ENCODE data around the gene TMEM225B. TPM values are rescaled to one million over a fixed set of nuclear protein-coding genes. Genes with fewer than 3 reads are reported as not detected.

The TMEM225B gene
- total RNA-seq, 1 donor, result 0.43 TPM

DNA sequence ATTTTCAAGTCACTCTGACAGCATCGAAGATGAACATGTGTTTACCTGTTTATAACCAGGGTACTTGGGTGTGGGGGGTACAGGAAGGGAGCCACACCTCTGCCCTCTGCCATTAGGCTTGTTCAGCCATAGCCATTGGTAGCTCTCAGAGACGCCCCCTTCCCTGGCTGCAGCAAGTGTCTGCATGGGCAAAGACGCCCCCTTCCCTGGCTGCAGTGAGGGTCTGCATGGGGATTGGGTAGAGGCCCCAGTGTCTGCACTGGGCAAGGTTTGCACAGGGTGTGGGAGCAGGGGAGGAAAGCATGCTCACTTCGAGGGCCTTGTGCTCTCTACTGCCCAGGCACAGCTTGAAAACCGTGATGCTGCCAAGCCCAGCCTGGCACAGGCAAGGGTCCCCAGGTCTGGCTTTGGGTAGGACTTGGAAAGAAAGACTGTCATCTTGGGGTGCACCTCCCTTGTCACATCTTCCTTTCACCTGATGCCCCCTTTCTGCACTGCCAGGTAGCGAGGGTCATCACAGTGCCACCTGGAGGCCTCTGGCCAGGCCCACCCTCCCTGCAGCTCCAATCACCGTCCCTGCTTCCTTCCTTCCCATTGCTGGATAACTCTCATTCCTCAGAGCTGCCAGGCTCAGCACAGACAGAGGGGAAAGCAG, 3.7 kb downstream of the TMEM225B start:
- no peak overlapping the region for H3K4me3 ChIP-seq (ENCODE audit: low read depth, low read length)
- DNase-seq (ENCODE audit: low read depth), result no peak
- TF ChIP-seq, protein P1, sequence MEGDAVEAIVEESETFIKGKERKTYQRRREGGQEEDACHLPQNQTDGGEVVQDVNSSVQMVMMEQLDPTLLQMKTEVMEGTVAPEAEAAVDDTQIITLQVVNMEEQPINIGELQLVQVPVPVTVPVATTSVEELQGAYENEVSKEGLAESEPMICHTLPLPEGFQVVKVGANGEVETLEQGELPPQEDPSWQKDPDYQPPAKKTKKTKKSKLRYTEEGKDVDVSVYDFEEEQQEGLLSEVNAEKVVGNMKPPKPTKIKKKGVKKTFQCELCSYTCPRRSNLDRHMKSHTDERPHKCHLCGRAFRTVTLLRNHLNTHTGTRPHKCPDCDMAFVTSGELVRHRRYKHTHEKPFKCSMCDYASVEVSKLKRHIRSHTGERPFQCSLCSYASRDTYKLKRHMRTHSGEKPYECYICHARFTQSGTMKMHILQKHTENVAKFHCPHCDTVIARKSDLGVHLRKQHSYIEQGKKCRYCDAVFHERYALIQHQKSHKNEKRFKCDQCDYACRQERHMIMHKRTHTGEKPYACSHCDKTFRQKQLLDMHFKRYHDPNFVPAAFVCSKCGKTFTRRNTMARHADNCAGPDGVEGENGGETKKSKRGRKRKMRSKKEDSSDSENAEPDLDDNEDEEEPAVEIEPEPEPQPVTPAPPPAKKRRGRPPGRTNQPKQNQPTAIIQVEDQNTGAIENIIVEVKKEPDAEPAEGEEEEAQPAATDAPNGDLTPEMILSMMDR (IDR thresholded peaks at IDR 0.05; ENCODE audit: insufficient read depth, low read depth, low read length), result no peak

DNA sequence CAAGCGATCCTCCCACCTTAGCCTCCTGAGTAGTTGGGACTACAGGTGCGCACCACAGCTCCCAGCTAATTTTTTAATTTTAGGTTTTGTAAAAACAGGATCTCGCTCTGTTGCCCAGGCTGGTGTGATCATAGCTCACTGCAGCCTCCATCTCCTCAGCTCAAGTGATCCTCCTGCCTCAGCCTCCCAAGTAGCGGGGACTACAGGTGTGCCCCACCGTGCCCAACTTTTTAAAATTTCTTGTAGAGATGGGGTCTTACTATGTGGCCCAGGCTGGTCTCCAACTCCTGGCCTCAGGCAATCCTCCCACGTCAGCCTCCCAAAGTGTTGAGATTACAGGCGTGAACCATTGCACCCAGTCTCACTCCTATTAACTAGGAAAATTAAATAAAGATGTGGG, 7.5 kb downstream of the TMEM225B start:
- TF ChIP-seq, protein P1 (IDR thresholded peaks at IDR 0.05; ENCODE audit: insufficient read depth, low read depth, low read length), result no peak
- no peak overlapping the region for H3K4me3 ChIP-seq (ENCODE audit: low read depth, low read length)
- no peak for DNase-seq (ENCODE audit: low read depth)

DNA sequence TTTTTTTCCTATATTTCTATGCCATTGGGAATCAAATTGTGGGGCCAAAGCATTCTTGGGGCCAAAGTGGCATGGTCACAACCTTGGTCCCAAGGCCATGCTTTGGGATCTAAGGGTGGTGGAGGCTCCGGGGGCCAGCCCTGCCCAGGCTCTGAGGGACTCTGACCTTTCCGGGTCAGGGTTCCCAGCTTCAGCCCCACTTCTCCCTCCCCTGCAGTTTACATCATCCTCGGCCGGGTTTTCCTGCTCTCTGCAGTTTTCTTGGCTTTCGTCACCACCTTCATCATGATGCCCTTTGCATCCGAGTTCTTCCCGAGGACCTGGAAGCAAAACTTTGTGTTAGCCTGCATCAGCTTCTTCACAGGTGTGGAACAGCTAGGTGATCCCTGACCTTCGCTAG, 8.5 kb downstream of the TMEM225B start:
- DNase-seq (ENCODE audit: low read depth), result no peak
- TF ChIP-seq, protein P1 (IDR thresholded peaks at IDR 0.05; ENCODE audit: insufficient read depth, low read depth, low read length), result no peak
- H3K4me3 ChIP-seq (ENCODE audit: low read depth, low read length), result no peak overlapping the region

DNA sequence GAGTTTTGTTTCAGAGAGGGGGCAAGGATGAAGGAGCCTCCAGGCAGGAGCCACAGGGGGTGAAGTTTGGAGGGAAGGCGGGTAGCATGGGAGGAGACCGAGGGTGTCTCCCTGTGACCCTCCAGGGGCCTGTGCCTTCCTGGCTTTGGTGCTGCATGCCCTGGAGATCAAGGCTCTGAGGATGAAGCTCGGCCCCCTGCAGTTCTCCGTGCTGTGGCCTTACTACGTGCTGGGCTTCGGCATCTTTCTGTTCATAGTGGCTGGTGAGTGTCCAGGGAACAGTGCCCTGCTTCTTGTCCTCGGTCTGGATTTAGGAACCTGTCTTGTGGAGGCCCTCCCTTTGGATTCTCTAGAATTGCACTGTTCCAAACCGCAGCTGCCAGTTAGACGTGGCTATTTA, 9.5 kb downstream of the TMEM225B start:
- TF ChIP-seq, protein P1 (IDR thresholded peaks at IDR 0.05; ENCODE audit: insufficient read depth, low read depth, low read length), result no peak
- DNase-seq (ENCODE audit: low read depth), result no peak
- H3K4me3 ChIP-seq (ENCODE audit: low read depth, low read length), result no peak overlapping the region

DNA sequence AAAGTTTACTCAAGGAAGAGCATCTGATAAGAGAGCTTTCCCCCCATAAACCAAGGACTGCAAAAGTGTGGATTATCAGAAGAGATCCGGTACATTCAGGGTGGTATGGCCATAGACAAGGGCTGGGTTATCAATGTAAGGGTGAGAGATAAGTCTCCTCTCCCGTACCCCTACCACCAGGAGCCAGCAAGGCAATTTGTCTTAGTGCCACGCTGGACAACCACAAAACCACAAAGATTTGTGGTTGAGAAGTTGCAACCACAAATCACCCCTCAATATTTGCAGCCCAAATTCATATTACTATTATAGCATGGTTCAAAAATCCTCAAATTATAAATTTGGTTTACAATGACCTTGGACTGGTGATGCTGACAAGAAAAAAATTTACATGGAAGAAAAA, 16.4 kb downstream of the TMEM225B start:
- no peak for DNase-seq (ENCODE audit: low read depth)
- TF ChIP-seq, protein P1 (IDR thresholded peaks at IDR 0.05; ENCODE audit: insufficient read depth, low read depth, low read length), result no peak
- no peak overlapping the region for H3K4me3 ChIP-seq (ENCODE audit: low read depth, low read length)

DNA sequence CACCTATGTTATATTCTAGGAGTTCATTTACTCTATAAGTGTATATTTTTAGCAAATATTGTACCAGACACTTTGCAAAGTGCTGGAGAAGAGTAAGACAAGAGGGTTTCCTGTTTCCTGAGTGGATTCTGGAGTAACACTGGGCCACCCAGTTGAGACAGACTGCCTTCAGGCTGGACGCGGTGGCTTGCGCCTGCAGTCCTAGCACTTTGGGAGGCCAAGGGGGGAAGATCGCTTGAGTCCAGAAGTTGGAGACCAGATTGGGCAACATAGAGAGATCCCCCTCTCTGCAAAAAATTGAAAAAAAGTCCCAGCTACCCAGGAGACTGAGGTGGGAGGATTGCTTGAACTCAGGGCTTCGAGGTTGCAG, 17.9 kb downstream of the TMEM225B start:
- TF ChIP-seq, protein P1 (IDR thresholded peaks at IDR 0.05; ENCODE audit: insufficient read depth, low read depth, low read length), result no peak
- DNase-seq (ENCODE audit: low read depth), result no peak
- peak overlapping the region; percentile 94 for H3K4me3 ChIP-seq (ENCODE audit: low read depth, low read length)
